WTC11 (cell line): ENCODE results near the gene LMTK2. TPM values are rescaled to one million over a fixed set of nuclear protein-coding genes. Genes with fewer than 3 reads are reported as not detected.

ENCODE experiments used
- ATAC-seq: fragments of 200-7000 bp; cut with Tn5 transposase; 2 replicates; pipeline ENCODE4 v1.10.0; 2021; ENCODE audit warnings: mild to moderate bottlenecking, moderate library complexity
- CTCF ChIA-PET: fragments of 300-600 bp; sonication (Branson Sonifier 250); formaldehyde crosslinking; loops from one replicate; lab custom pipeline; 2021; ENCODE audit warnings: antibody characterized with exemption; lab: Charles Lee
- POLR2A ChIA-PET: fragments of 350-600 bp; sonication (Branson Sonifier 250); formaldehyde crosslinking; loops from one replicate; lab custom pipeline; 2021; ENCODE audit warnings: antibody characterized with exemption; lab: Charles Lee
- DNase-seq: peaks from one replicate; pipeline ENCODE4 v3.0.0; 2021; ENCODE audit warnings: low spot score
- H3K27ac Mint-ChIP-seq: 2 replicates; pipeline ENCODE4 v1.8.0; 2021; ENCODE audit warnings: mixed read lengths
- H3K27me3 Mint-ChIP-seq: 2 replicates; pipeline ENCODE4 v1.8.0; 2021; ENCODE audit warnings: low read depth, mild to moderate bottlenecking, moderate library complexity, mixed read lengths
- H3K36me3 Mint-ChIP-seq: 2 replicates; pipeline ENCODE4 v1.8.0; 2021; ENCODE audit warnings: mixed read lengths
- H3K4me1 Mint-ChIP-seq: 2 replicates; pipeline ENCODE4 v1.8.0; 2022; ENCODE audit warnings: mixed read lengths
- H3K4me3 Mint-ChIP-seq: 2 replicates; pipeline ENCODE4 v1.8.0; 2021; ENCODE audit warnings: mild to moderate bottlenecking, moderate library complexity, mixed read lengths
- H3K9me3 Mint-ChIP-seq: 2 replicates; pipeline ENCODE4 v1.8.0; 2021; ENCODE audit warnings: mixed read lengths
- GABPB1 ChIP-seq: sonication (generic); formaldehyde crosslinking; IDR thresholded peaks from 2 replicates; pipeline ENCODE4 v1.8.1; 2023; ENCODE audit warnings: mild to moderate bottlenecking, missing genetic modification reagents
- NFYB ChIP-seq: sonication (generic); formaldehyde crosslinking; conservative IDR thresholded peaks from 2 replicates; pipeline ENCODE4 v1.8.0; 2022; ENCODE audit warnings: low read depth, missing genetic modification reagents
- SOX15 ChIP-seq: fragments of 250-450 bp; sonication (Bioruptor Pico); IDR thresholded peaks from 2 replicates; pipeline ENCODE4 v1.9.0; 2021; ENCODE audit warnings: mild to moderate bottlenecking
- ZBTB21 ChIP-seq: sonication (generic); formaldehyde crosslinking; IDR thresholded peaks from 2 replicates; pipeline ENCODE4 v1.8.1; 2023; ENCODE audit warnings: mild to moderate bottlenecking, missing genetic modification reagents, borderline replicate concordance
- ZNF416 ChIP-seq: fragments of 250-450 bp; sonication (Bioruptor Pico); IDR thresholded peaks from 2 replicates; pipeline ENCODE4 v1.9.0; 2021; ENCODE audit warnings: mild to moderate bottlenecking, inconsistent platforms
- total RNA-seq: library from RNA; stranded (reverse); gene quantifications from 3 replicates; pipeline ENCODE4 v1.2.3, GENCODE V29; 2021
- TF ChIP-seq, protein P1 (sequence below): sonication (generic); formaldehyde crosslinking; IDR thresholded peaks from 2 replicates; pipeline ENCODE4 v1.8.1; 2023; ENCODE audit warnings: mild to moderate bottlenecking, missing genetic modification reagents
- TF ChIP-seq, protein P2 (sequence below): fragments of 250-450 bp; sonication (Bioruptor Pico); IDR thresholded peaks from 2 replicates; pipeline ENCODE4 v1.9.0; 2021; ENCODE audit warnings: moderate library complexity, mild to moderate bottlenecking, inconsistent platforms, borderline replicate concordance
- TF ChIP-seq, protein P3 (sequence below): sonication (generic); formaldehyde crosslinking; IDR thresholded peaks from 2 replicates; pipeline ENCODE4 v1.8.1; 2022; ENCODE audit warnings: low read depth, mild to moderate bottlenecking, moderate library complexity, missing genetic modification reagents, borderline replicate concordance
- TF ChIP-seq, protein P4 (sequence below): sonication (generic); formaldehyde crosslinking; IDR thresholded peaks from 2 replicates; pipeline ENCODE4 v1.8.0; 2023; ENCODE audit warnings: missing genetic modification reagents, mild to moderate bottlenecking, borderline replicate concordance
- TF ChIP-seq, protein P5 (sequence below): sonication (generic); formaldehyde crosslinking; IDR thresholded peaks from 2 replicates; pipeline ENCODE4 v1.8.0; 2022; ENCODE audit warnings: mild to moderate bottlenecking, missing genetic modification reagents
- TF ChIP-seq, protein P6 (sequence below): sonication (generic); formaldehyde crosslinking; IDR thresholded peaks from 2 replicates; pipeline ENCODE4 v1.8.0; 2022; ENCODE audit warnings: missing genetic modification reagents
- TF ChIP-seq, protein P7 (sequence below): fragments of 250-450 bp; sonication (Bioruptor Pico); IDR thresholded peaks from 2 replicates; pipeline ENCODE4 v1.9.0; 2021; ENCODE audit warnings: mild to moderate bottlenecking
- TF ChIP-seq, protein P8 (sequence below): sonication (generic); formaldehyde crosslinking; IDR thresholded peaks from 2 replicates; pipeline ENCODE4 v1.8.1; 2022; ENCODE audit warnings: mild to moderate bottlenecking, missing genetic modification reagents, moderate library complexity, borderline replicate concordance

LMTK2 gene
- total RNA-seq, 1 experiment from 2014 or later: 24.3 TPM

DNA sequence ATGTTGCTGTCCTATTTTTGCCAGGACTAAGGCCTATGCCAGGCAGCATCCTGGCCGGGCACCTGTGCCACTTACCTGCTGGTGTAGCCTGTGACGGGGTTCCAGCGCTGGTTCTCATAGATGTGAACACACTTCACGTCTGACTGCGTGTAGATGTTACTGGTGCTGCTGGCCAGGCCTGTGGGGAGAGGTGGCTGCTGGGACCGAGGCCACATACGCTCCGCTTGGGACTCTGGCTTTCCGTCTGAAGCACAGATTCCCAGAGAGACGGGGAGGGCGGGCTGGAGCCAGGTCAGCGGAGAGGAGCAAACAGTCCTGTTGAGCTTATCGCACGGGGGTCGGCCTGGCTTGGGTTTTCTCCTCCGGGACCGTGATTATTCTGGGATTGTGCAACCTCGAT, 121.3 kb downstream of the LMTK2 start (continued):
- TF ChIP-seq, protein P1, sequence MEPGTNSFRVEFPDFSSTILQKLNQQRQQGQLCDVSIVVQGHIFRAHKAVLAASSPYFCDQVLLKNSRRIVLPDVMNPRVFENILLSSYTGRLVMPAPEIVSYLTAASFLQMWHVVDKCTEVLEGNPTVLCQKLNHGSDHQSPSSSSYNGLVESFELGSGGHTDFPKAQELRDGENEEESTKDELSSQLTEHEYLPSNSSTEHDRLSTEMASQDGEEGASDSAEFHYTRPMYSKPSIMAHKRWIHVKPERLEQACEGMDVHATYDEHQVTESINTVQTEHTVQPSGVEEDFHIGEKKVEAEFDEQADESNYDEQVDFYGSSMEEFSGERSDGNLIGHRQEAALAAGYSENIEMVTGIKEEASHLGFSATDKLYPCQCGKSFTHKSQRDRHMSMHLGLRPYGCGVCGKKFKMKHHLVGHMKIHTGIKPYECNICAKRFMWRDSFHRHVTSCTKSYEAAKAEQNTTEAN: no peak
- TF ChIP-seq, protein P2, sequence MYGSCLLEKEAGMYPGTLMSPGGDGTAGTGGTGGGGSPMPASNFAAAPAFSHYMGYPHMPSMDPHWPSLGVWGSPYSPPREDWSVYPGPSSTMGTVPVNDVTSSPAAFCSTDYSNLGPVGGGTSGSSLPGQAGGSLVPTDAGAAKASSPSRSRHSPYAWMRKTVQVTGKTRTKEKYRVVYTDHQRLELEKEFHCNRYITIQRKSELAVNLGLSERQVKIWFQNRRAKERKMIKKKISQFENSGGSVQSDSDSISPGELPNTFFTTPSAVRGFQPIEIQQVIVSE (CRISPR knock-in tag): no peak
- TF ChIP-seq, protein P3, sequence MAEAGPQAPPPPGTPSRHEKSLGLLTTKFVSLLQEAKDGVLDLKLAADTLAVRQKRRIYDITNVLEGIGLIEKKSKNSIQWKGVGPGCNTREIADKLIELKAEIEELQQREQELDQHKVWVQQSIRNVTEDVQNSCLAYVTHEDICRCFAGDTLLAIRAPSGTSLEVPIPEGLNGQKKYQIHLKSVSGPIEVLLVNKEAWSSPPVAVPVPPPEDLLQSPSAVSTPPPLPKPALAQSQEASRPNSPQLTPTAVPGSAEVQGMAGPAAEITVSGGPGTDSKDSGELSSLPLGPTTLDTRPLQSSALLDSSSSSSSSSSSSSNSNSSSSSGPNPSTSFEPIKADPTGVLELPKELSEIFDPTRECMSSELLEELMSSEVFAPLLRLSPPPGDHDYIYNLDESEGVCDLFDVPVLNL (CRISPR knock-in tag): no peak
- TF ChIP-seq NFYB: no peak

DNA sequence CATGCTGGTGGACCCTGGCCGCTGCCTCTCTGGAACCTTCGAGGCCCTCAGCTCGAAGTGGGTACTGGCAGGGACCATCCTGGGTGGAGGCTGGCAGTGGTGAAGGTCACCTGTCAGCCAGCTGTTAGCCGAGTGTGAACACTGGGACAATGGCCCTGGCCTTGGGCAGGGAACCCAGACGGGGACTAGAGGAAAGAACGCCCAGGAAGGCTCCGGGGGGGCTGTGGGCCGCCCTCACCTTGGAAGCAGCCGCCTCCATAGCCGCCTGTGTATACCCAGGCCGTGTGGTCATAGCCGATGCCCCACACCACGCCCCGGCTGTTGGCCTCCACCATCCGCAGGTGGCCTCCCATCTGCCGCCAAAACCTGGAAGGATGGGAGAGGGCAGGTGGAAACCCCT, 122.1 kb downstream of the LMTK2 start:
- H3K4me1 Mint-ChIP-seq: no peaks in the 10 kb centered on the region

More for the DNA sequence above, 122.1 kb downstream of the LMTK2 start:
- Mint-ChIP-seq H3K36me3 (no peaks in the 10 kb centered on the region), H3K27ac (no peak overlapping the region), H3K27me3 (no peaks in the 10 kb centered on the region), H3K9me3 (no peaks in the 10 kb centered on the region), H3K4me3 (no peak overlapping the region)
- TF ChIP-seq, protein P4, sequence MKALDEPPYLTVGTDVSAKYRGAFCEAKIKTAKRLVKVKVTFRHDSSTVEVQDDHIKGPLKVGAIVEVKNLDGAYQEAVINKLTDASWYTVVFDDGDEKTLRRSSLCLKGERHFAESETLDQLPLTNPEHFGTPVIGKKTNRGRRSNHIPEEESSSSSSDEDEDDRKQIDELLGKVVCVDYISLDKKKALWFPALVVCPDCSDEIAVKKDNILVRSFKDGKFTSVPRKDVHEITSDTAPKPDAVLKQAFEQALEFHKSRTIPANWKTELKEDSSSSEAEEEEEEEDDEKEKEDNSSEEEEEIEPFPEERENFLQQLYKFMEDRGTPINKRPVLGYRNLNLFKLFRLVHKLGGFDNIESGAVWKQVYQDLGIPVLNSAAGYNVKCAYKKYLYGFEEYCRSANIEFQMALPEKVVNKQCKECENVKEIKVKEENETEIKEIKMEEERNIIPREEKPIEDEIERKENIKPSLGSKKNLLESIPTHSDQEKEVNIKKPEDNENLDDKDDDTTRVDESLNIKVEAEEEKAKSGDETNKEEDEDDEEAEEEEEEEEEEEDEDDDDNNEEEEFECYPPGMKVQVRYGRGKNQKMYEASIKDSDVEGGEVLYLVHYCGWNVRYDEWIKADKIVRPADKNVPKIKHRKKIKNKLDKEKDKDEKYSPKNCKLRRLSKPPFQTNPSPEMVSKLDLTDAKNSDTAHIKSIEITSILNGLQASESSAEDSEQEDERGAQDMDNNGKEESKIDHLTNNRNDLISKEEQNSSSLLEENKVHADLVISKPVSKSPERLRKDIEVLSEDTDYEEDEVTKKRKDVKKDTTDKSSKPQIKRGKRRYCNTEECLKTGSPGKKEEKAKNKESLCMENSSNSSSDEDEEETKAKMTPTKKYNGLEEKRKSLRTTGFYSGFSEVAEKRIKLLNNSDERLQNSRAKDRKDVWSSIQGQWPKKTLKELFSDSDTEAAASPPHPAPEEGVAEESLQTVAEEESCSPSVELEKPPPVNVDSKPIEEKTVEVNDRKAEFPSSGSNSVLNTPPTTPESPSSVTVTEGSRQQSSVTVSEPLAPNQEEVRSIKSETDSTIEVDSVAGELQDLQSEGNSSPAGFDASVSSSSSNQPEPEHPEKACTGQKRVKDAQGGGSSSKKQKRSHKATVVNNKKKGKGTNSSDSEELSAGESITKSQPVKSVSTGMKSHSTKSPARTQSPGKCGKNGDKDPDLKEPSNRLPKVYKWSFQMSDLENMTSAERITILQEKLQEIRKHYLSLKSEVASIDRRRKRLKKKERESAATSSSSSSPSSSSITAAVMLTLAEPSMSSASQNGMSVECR (CRISPR knock-in tag): no peak
- TF ChIP-seq, protein P5, sequence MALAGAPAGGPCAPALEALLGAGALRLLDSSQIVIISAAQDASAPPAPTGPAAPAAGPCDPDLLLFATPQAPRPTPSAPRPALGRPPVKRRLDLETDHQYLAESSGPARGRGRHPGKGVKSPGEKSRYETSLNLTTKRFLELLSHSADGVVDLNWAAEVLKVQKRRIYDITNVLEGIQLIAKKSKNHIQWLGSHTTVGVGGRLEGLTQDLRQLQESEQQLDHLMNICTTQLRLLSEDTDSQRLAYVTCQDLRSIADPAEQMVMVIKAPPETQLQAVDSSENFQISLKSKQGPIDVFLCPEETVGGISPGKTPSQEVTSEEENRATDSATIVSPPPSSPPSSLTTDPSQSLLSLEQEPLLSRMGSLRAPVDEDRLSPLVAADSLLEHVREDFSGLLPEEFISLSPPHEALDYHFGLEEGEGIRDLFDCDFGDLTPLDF (CRISPR knock-in tag): no peak
- TF ChIP-seq ZBTB21 (no peak), GABPB1 (no peak), SOX15 (CRISPR knock-in tag) (no peak), ZNF416 (CRISPR knock-in tag) (no peak)
- TF ChIP-seq, protein P6, sequence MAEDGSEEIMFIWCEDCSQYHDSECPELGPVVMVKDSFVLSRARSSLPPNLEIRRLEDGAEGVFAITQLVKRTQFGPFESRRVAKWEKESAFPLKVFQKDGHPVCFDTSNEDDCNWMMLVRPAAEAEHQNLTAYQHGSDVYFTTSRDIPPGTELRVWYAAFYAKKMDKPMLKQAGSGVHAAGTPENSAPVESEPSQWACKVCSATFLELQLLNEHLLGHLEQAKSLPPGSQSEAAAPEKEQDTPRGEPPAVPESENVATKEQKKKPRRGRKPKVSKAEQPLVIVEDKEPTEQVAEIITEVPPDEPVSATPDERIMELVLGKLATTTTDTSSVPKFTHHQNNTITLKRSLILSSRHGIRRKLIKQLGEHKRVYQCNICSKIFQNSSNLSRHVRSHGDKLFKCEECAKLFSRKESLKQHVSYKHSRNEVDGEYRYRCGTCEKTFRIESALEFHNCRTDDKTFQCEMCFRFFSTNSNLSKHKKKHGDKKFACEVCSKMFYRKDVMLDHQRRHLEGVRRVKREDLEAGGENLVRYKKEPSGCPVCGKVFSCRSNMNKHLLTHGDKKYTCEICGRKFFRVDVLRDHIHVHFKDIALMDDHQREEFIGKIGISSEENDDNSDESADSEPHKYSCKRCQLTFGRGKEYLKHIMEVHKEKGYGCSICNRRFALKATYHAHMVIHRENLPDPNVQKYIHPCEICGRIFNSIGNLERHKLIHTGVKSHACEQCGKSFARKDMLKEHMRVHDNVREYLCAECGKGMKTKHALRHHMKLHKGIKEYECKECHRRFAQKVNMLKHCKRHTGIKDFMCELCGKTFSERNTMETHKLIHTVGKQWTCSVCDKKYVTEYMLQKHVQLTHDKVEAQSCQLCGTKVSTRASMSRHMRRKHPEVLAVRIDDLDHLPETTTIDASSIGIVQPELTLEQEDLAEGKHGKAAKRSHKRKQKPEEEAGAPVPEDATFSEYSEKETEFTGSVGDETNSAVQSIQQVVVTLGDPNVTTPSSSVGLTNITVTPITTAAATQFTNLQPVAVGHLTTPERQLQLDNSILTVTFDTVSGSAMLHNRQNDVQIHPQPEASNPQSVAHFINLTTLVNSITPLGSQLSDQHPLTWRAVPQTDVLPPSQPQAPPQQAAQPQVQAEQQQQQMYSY (CRISPR knock-in tag): no peak
- TF ChIP-seq, protein P7, sequence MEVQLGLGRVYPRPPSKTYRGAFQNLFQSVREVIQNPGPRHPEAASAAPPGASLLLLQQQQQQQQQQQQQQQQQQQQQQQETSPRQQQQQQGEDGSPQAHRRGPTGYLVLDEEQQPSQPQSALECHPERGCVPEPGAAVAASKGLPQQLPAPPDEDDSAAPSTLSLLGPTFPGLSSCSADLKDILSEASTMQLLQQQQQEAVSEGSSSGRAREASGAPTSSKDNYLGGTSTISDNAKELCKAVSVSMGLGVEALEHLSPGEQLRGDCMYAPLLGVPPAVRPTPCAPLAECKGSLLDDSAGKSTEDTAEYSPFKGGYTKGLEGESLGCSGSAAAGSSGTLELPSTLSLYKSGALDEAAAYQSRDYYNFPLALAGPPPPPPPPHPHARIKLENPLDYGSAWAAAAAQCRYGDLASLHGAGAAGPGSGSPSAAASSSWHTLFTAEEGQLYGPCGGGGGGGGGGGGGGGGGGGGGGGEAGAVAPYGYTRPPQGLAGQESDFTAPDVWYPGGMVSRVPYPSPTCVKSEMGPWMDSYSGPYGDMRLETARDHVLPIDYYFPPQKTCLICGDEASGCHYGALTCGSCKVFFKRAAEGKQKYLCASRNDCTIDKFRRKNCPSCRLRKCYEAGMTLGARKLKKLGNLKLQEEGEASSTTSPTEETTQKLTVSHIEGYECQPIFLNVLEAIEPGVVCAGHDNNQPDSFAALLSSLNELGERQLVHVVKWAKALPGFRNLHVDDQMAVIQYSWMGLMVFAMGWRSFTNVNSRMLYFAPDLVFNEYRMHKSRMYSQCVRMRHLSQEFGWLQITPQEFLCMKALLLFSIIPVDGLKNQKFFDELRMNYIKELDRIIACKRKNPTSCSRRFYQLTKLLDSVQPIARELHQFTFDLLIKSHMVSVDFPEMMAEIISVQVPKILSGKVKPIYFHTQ (CRISPR knock-in tag): no peak
- TF ChIP-seq, protein P8, sequence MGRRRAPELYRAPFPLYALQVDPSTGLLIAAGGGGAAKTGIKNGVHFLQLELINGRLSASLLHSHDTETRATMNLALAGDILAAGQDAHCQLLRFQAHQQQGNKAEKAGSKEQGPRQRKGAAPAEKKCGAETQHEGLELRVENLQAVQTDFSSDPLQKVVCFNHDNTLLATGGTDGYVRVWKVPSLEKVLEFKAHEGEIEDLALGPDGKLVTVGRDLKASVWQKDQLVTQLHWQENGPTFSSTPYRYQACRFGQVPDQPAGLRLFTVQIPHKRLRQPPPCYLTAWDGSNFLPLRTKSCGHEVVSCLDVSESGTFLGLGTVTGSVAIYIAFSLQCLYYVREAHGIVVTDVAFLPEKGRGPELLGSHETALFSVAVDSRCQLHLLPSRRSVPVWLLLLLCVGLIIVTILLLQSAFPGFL (CRISPR knock-in tag): no peak
- POLR2A ChIA-PET: no interaction called here
- ATAC-seq: no peak
- DNase-seq: no peak
- CTCF ChIA-PET: no interaction called here
